Activated CD4-positive, alpha-beta T cell treated with anti-CD3 and anti-CD28 coated beads for 1 hour (primary cell): Measurements from ENCODE around the gene THG1L.
"Not testable (repeated sequence)": the region's sequence is repeated elsewhere in the genome, so short reads cannot be mapped to it uniquely, and the experiment has no call there.

Experiments
- DNase-seq: peaks from one replicate; pipeline ENCODE4 v3.0.0-alpha.2; 2020

THG1L gene

GRCh38 chr5:157731272-157732129 is at the start of gene THG1L:
TSS of gene THG1L (plus strand) at chr5:157731420. CDS start at chr5:157731441, 21 bp downstream.
- DNase-seq = peak; percentile 96

DNA sequence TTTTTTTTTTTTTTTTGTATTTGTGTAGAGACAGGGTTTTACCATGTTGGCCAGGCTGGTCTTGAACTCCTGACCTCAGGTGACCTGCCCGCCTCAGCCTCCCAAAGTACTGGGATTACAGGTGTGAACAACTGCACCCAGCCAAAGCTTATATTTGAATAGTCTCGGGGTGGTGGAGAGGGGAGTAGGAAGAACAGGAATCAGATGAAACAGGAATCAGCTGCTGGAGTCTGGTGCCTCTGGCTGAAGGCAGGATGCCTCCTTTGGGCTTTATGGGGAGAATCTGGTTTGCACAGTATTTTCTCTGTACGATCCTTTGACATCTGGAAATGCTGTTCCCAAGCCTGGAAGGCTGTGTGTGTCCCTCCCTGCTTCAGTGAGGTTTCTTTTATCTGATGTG is 49.0 kb upstream of the THG1L start:
- no peak for DNase-seq

DNA sequence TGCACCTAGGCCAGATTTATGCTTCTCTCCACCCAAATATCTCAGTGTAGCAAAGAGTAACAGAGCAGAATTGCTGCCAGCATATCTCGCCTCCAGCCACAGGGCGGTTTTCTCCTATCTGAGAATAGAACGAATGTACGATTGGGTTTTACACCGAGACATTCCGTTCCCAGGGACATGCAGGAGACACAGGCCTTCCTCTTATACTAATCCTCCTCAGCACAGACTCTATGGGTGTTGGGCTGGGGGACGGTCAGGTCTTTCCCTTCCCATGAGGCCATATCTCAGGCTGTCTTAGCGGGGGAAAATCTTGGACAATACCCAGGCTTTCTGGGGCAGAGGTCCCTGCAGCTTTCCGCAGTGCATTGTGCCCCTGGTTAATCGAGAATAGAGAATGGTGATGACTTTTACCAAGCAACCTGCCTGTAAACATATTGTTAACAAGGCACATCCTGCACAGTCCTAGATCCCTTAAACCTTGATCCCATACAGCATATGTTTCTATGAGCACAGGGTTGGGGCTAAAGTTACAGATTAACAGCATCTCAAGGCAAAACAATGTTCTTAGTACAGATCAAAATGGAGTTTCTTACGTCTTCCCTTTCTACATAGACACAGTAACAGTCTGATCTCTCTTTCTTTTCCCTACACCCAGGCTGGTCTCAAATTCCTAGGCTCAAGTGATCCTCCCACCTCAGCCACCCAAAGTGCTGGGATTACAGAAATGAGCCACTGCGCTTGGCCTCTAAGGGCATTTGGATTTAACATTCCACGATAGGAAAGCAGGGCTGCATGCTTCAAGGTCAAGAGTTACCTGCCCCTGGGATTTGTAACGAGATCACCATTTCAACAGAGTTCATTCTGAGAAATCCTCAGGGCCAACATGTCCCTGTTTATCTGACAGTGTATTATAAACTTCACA is 44.7 kb upstream of the THG1L start:
- not testable (repeated sequence) for DNase-seq

DNA sequence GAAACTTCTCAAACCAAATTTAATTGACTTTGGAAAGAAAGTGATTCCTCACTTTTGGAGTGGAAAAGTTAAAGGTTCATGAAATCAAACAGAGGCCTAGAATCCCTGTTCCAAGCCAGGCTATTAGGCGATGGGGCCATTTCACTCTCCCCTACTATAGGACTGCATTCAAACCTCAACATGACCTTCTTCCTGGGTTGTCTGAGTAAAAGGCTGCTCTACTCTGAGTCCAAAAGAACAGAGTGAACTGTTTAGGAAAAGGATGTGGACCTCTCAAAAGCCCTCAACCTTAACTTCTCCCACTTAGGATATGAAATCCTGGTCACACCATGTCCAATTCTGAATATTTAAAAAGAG is 44.0 kb upstream of the THG1L start:
- no peak for DNase-seq

- no peak for DNase-seq
Observed at GRCh38 chr5:157689942-157690689, 41.1 kb upstream of the THG1L start.

GRCh38 chr5:157690690-157691433 is 40.4 kb upstream of the THG1L start:
- no peak for DNase-seq

- DNase-seq = not testable (repeated sequence)
Observed at GRCh38 chr5:157693816-157694215, 37.4 kb upstream of the THG1L start.

DNA sequence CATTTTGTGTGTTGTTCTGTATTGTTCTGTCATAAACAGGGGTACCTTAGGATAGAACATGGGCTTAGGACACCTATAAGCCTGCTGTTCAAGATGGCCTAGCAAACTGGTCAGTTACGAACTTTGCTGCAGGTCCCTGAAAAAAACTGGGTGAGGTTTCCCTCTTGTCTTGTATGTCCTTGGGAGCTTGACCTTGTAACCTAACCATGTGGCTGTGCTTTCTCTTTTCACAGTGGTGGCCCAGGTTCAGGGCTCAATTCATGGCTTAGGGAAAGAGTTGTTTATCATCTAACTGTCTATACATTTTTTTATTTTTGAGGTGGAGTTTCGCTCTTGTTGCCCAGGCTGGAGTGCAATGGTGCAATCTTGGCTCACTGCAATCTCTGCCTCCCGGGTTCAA is 35.1 kb upstream of the THG1L start:
- not testable (repeated sequence) for DNase-seq

DNA sequence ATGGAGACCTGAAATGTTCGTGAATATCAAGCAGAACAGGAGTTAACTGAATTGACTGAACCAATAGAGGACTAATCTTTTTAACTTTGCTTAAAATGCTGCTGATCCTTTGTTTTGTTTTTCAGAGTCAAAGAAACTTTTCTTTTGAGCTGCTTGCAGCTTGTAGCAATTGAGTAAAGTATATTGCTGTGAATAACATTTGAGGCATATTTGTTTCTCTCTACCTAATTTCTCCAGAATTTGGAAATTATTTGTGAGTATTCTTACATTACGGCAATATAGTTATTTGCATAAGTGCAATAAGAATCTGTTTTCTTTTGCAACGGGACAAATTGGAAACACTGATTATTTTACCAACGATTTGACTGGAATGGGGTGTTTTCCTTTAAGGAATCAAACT is 32.5 kb upstream of the THG1L start:
- DNase-seq = not testable (repeated sequence)

DNA sequence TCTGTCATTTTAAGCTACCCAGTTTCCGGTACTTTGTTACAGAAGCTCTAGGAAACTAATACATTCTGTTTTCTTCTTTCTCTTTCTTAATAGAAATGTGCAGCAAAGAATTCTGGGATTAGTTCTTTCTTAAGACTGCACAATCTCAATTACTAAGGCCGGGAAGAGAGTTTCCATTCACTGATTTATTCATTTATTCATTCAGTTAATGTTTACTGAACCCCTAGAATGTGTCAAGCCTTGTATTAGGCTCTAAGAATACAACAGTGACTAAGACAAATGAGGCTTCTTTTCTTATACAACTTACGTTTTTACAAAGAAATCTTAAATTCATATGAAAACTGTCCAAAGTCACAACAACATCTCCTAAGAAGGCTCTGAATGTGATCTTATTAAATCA is 27.5 kb upstream of the THG1L start:
- no peak for DNase-seq

DNA sequence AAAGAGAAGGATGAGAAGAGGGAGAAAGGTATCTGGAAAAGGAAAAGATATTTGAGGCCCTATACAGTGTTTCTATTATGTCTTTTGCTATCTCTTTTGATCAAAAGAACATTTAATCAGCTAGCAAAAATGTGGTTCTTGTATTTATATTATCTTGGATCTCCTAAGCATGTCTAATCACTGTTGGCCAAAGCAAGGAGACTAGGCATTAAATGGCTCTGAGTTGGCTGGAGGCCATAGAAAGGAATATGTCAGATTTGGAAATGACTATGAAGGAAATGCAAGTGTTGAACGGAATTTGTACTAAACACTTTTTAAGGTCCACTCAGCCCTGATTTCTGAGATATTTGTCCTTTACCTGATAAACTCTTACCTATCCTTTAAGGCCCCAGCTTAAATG is 22.4 kb upstream of the THG1L start:
- DNase-seq = no peak

GRCh38 chr5:157709346-157709745 is 21.9 kb upstream of the THG1L start:
- DNase-seq = no peak

GRCh38 chr5:157710431-157710830 is 20.8 kb upstream of the THG1L start:
- DNase-seq = no peak

- no peak for DNase-seq
Observed at GRCh38 chr5:157710882-157711281, 20.3 kb upstream of the THG1L start.

DNA sequence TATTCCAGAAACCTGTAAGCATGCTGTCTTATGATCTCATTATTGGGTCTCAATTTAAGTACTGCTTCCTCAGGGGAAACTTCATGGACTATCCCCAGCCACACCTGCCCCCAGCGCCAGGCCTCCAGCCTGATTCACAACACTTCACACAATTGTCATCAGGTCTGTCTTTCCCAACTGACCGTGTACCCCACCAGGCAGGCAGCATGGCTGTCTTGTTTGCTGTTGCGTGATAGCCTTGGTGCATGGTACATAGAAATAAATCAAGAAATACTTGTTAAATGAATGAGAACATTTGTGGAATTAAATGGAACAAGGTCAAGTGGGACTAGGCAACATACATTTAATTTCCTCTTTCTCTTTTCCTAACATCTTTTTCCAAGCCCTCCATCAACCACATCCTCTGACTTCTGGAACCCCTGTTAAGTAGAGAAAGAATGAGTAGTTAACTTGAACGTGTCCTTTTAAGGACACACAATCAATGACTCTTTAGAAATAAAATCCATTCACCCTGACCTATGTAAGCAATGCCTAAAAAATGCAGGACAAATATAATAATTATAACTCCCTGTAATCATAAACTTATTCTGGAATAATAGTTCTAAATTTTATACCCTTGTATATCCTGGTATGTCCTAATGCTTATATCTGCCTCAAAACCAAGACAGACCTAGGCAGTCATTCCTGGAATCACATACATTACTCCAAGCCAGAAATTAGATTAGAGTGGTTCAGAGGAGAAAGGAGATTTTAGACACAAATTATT is 17.2 kb upstream of the THG1L start:
- DNase-seq = no peak

DNA sequence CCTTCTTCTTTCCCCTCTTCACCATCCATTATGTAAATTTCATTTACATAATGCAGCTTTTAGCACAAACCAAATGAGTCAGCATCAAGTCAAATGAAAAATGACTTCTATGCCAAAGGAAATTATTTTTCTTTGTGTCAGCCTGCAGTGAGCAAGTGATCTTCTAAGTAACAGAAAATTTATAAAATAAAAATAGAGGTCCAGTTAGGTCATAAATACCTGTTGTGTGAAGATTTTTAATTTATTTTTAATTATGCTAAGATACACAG is 16.7 kb upstream of the THG1L start:
- no peak for DNase-seq

DNA sequence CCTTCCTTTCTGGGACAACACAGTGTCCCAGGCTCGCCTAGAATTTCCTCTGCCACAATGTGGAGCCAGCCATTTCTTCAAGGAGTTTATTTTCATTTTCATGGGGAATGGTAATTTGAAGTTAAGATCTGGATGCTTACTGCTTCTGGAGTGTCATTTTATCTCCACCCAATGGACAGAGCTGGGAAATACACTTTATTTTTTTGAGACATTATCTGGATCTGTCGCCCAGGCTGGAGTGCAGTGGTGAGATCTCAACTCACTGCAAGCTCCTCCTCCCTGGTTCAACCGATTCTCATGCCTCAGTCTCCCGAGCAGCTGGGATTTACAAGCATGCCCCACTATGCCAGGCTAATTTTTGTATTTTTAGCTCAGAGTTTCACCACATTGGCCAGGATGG is 12.7 kb upstream of the THG1L start:
- no peak for DNase-seq

DNA sequence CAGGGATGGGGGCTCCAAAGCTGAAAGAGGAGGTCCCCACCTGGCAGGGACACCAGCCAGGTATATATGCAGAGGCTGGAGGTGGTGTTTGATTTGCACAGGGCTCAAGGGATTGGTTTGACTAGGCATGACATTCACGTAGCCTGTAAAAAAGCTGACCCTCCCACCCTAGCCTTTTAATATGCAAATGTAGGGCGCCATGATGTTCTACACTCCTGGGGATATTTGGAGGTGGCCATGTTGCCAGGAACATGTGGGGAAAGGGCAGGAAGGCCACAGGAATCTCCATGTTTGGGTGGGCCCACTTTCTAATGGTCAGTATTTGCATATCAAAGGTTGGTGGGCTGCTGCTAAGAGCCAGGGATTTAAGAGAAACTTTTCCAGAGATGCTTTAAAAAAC is 12.0 kb upstream of the THG1L start:
- no peak for DNase-seq

- no peak for DNase-seq
Observed at GRCh38 chr5:157721159-157721558, 10.1 kb upstream of the THG1L start.

GRCh38 chr5:157722895-157723294 is 8.3 kb upstream of the THG1L start:
- DNase-seq = not testable (repeated sequence)

GRCh38 chr5:157726607-157727006 is 4.6 kb upstream of the THG1L start:
- DNase-seq = not testable (repeated sequence)

DNA sequence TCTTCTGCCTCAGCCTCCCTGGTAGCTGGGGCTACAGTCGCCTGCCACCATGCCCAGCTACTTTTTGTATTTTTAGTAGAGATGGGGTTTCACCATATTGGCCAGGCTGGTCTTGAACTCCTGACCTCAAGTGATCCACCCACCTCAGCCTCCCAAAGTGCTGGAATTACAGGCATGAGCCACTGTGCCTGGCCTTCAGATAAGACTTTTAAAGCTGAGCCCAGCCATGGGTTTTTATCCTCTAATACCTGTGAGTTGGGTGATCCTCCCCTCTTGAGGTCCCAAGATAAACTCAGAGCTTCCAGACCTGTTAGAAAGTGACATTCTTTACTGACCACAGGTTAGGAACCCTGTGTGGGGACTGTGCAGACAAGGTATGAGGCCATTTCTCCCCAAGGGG is 3.4 kb upstream of the THG1L start:
- DNase-seq = not testable (repeated sequence)
